ENCODE measurements around the gene DUT.

DUT gene

GRCh38 chr15:48371550-48371949 is 40.3 kb downstream of the DUT start:
- Histone ChIP-seq H3K79me2 (ENCODE audit: control insufficient read depth, low read length) (no peaks in the 10 kb centered on the region), H3F3A (ENCODE audit: control insufficient read depth, insufficient read depth) (no peaks in the 10 kb centered on the region), H3K36me3 (ENCODE audit: control insufficient read depth, low read length) (no peaks in the 10 kb centered on the region), H3K4me1 (ENCODE audit: control insufficient read depth, low read length) (no peaks in the 10 kb centered on the region), H3K9me2 (replicated peaks; ENCODE audit: control insufficient read depth, low read length) (no peaks in the 10 kb centered on the region), H3K4me2 (ENCODE audit: low read length) (no peak overlapping the region), H4K20me1 (ENCODE audit: control insufficient read depth, insufficient read depth, low read depth, low read length) (no peaks in the 10 kb centered on the region), H3K27me3 (ENCODE audit: control insufficient read depth, low read length) (peaks cover 3% of the 10 kb centered on the region; the same call in 1 of the 2 replicates), H3K27ac (ENCODE audit: low read depth, low read length) (no peak overlapping the region), H3K4me3 (ENCODE audit: low read length) (no peak overlapping the region), H3K9me3 (ENCODE audit: control insufficient read depth, insufficient read depth, low read length) (no peaks in the 10 kb centered on the region)
- no peak for TF ChIP-seq EZH2phosphoT487 (IDR thresholded peaks at IDR 0.05; ENCODE audit: borderline replicate concordance, low read length)
- TF ChIP-seq CTCF (IDR thresholded peaks at IDR 0.05; ENCODE audit: low read depth, low read length, poor library complexity, severe bottlenecking), result no peak

- TF ChIP-seq EZH2phosphoT487 (IDR thresholded peaks at IDR 0.05; ENCODE audit: borderline replicate concordance, low read length) (no peak), CTCF (IDR thresholded peaks at IDR 0.05; ENCODE audit: low read depth, low read length, poor library complexity, severe bottlenecking) (no peak)
- 0 out of 2 replicates have a peak, but pooled peaks cover 3% of the 10 kb centered on the region for H3K27me3 ChIP-seq (ENCODE audit: control insufficient read depth, low read length)
- no peaks in the 10 kb centered on the region for H3K36me3 ChIP-seq (ENCODE audit: control insufficient read depth, low read length)
- no peaks in the 10 kb centered on the region for H4K20me1 ChIP-seq (ENCODE audit: control insufficient read depth, insufficient read depth, low read depth, low read length)
- H3K4me1 ChIP-seq (ENCODE audit: control insufficient read depth, low read length), result no peaks in the 10 kb centered on the region
- H3K79me2 ChIP-seq (ENCODE audit: control insufficient read depth, low read length), result no peaks in the 10 kb centered on the region
- no peak overlapping the region for H3K27ac ChIP-seq (ENCODE audit: low read depth, low read length)
- no peaks in the 10 kb centered on the region for H3K9me3 ChIP-seq (ENCODE audit: control insufficient read depth, insufficient read depth, low read length)
- no peaks in the 10 kb centered on the region for H3K9me2 ChIP-seq (replicated peaks; ENCODE audit: control insufficient read depth, low read length)
- no peak overlapping the region for H3K4me3 ChIP-seq (ENCODE audit: low read length)
- H3K4me2 ChIP-seq (ENCODE audit: low read length), result no peak overlapping the region
- no peaks in the 10 kb centered on the region for H3F3A ChIP-seq (ENCODE audit: control insufficient read depth, insufficient read depth)
These were observed 40.7 kb downstream of the DUT start for GRCh38 chr15:48371961-48372360.

- Histone ChIP-seq H3K4me2 (ENCODE audit: low read length) (no peak overlapping the region), H3K27ac (ENCODE audit: low read depth, low read length) (no peak overlapping the region)
These were observed 42.7 kb downstream of the DUT start for GRCh38 chr15:48373821-48374451.

More at GRCh38 chr15:48373821-48374451, 42.7 kb downstream of the DUT start:
- Histone ChIP-seq H3K9me2 (replicated peaks; ENCODE audit: control insufficient read depth, low read length) (no peaks in the 10 kb centered on the region), H3K27me3 (ENCODE audit: control insufficient read depth, low read length) (0 out of 2 replicates have a peak, but pooled peaks cover 3% of the 10 kb centered on the region), H3K4me1 (ENCODE audit: control insufficient read depth, low read length) (no peaks in the 10 kb centered on the region), H4K20me1 (ENCODE audit: control insufficient read depth, insufficient read depth, low read depth, low read length) (no peaks in the 10 kb centered on the region), H3K4me3 (ENCODE audit: low read length) (no peak overlapping the region), H3K36me3 (ENCODE audit: control insufficient read depth, low read length) (no peaks in the 10 kb centered on the region), H3K79me2 (ENCODE audit: control insufficient read depth, low read length) (no peaks in the 10 kb centered on the region), H3F3A (ENCODE audit: control insufficient read depth, insufficient read depth) (no peaks in the 10 kb centered on the region), H3K9me3 (ENCODE audit: control insufficient read depth, insufficient read depth, low read length) (no peaks in the 10 kb centered on the region)
- no peak for TF ChIP-seq EZH2phosphoT487 (IDR thresholded peaks at IDR 0.05; ENCODE audit: borderline replicate concordance, low read length)
- no peak for TF ChIP-seq CTCF (IDR thresholded peaks at IDR 0.05; ENCODE audit: low read depth, low read length, poor library complexity, severe bottlenecking)

Data from DOHH2 (cell line).